Measurements from ENCODE around the gene INPP5D.

GRCh38 chr2:233121856-233122255, 61.7 kb downstream of the INPP5D start:
- TF ChIP-seq CTCF (IDR thresholded peaks at IDR 0.05) (no peak), POLR2A (IDR thresholded peaks at IDR 0.05; ENCODE audit: low read depth) (no peak), EP300 (IDR thresholded peaks at IDR 0.05) (no peak)
